ENCODE measurements around the gene MSH3.

The MSH3 gene

DNA sequence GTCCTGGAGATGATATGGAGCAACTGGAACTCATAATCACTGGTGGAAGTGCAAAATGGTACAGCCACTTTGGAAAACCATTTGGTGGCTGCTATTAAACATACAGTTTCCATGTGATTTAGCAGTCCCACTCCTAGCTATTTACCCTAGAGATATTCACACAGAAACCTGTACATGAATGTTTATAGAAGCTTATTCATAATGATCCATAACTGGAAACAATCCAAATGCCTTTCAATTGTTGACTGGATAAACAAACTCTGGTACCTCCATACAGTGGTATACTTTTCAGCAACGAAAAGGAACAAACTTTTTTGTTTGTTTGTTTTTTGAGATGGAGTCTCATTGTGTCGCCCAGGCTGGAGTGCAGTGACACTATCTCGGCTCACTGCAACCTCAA lies 258.0 kb downstream of the MSH3 start:
- H3K9me3 Mint-ChIP-seq = no peaks in the 10 kb centered on the region
- H3K36me3 Mint-ChIP-seq (ENCODE audit: low read depth) = no peaks in the 10 kb centered on the region
- no peaks in the 10 kb centered on the region for H3K4me1 Mint-ChIP-seq (ENCODE audit: low read depth)
- H3K27me3 Mint-ChIP-seq = no peaks in the 10 kb centered on the region
- no peak overlapping the region for H3K27ac Mint-ChIP-seq
- no peak overlapping the region for H3K4me3 Mint-ChIP-seq

DNA sequence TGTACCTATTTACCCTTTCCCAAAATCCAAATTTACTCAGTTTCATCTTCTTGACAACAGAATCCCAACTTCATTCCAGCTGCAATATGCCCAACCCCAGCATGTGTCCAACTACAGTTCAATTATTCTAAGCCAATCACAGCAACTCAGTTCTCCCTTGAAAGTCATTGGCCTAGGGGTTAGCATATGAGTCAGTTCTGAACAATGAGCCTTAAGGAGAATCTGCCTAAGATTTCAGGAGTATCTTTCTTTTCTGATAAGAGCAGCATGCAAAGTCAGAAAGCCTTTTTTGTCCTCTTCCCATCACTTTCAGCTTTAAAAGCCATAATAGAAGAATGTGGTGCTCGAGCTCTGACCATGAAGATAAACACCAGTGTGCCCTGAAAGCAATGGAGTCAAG lies 261.3 kb downstream of the MSH3 start:
- no peaks in the 10 kb centered on the region for H3K4me1 Mint-ChIP-seq (ENCODE audit: low read depth)
- H3K27me3 Mint-ChIP-seq = no peaks in the 10 kb centered on the region
- H3K36me3 Mint-ChIP-seq (ENCODE audit: low read depth) = no peaks in the 10 kb centered on the region
- H3K27ac Mint-ChIP-seq = no peak overlapping the region
- no peaks in the 10 kb centered on the region for H3K9me3 Mint-ChIP-seq
- no peak overlapping the region for H3K4me3 Mint-ChIP-seq

DNA sequence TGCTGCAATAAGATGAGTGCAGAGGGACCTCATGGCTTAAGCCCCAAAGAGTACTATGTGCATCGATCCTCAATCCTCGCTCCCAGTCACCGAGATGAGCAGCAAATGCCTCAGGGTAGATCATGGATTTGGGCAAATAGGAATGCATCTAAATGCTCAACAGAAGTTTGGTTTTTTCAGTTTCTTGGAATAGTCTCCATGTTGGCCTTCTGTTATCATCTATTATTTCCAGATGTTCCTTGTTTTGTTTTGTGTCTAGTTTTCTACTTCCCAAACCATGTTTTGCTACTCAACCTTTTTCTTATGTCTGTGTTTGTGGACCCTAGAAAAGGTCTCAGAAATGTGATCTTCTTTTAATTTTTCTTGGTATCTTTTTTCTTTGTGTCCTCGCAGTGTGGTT lies 262.2 kb downstream of the MSH3 start:
- Mint-ChIP-seq H3K4me3 (no peak overlapping the region), H3K9me3 (no peaks in the 10 kb centered on the region), H3K36me3 (ENCODE audit: low read depth) (no peaks in the 10 kb centered on the region), H3K4me1 (ENCODE audit: low read depth) (no peaks in the 10 kb centered on the region), H3K27me3 (no peaks in the 10 kb centered on the region), H3K27ac (no peak overlapping the region)

DNA sequence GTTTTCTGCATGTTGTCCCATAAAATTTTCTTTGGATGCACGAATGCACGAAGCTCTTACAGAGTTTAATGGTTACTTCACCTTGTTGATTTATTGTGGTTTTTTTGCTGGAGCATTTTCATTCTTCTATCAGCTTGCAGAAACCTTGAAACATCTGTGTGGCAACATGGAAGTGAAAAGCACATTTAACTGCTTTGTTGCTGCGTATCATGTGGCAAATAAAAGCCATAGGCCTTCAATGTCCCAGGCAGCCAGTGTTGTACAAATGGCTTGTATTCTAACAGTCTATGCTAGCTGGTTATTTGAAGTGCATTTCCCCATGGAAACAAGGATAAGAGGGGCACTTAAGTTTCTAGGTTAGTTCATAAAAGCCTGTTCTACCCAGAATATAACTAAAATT lies 263.2 kb downstream of the MSH3 start:
- Mint-ChIP-seq H3K9me3 (no peaks in the 10 kb centered on the region), H3K4me1 (ENCODE audit: low read depth) (no peaks in the 10 kb centered on the region), H3K27ac (no peak overlapping the region)

DNA sequence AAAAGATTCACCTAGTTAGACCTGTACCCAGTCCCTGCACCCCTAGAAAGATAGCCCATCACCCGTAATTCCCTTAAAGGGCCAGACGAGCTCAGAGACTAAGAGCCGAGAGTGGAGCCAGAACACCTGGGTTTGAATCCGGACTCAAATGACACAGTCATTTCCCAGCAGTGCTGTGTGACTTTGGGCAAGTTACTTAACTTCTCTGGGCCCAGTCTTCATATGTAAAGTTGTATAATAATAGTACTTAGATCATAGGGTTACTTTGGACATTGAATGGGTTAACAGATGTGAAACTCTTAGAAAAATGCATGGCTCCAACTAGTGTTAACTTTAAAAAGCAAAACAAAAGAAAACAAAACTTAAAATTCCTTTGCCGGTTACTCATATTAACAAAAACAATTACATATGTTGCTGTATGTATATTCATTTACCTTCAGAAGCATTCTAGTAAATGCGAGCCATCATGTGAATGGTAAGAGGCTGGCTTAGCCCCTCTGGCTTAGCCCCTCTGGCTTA lies 265.3 kb downstream of the MSH3 start:
- Mint-ChIP-seq H3K4me1 (ENCODE audit: low read depth) (no peaks in the 10 kb centered on the region), H3K27ac (no peak overlapping the region), H3K27me3 (no peaks in the 10 kb centered on the region), H3K4me3 (no peak overlapping the region), H3K36me3 (ENCODE audit: low read depth) (no peaks in the 10 kb centered on the region), H3K9me3 (no peaks in the 10 kb centered on the region)

More for the DNA sequence above, 263.2 kb downstream of the MSH3 start:
- Mint-ChIP-seq H3K27me3 (no peaks in the 10 kb centered on the region), H3K36me3 (ENCODE audit: low read depth) (no peaks in the 10 kb centered on the region), H3K4me3 (no peak overlapping the region)

DNA sequence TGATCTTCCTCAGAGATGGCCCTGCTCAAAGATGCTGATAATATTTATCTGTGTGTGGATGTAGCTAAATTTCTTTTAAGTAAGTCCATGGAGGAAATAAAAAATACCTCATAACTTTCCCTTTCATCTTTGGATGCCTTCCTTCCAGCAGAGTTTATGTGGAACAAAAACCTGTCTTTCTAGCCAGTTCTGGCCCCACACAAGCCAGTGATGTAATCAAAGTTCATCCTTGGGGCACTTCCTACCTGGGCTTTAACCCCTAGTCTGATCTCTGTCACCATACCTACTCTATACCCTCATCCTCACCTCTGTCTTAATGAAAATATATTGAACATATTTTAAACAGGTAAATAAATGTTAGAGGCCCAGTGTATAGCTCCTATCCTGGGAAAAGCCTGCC lies 265.9 kb downstream of the MSH3 start:
- Mint-ChIP-seq H3K9me3 (no peaks in the 10 kb centered on the region), H3K4me1 (ENCODE audit: low read depth) (no peaks in the 10 kb centered on the region), H3K27ac (no peak overlapping the region), H3K36me3 (ENCODE audit: low read depth) (no peaks in the 10 kb centered on the region), H3K4me3 (no peak overlapping the region), H3K27me3 (no peaks in the 10 kb centered on the region)

DNA sequence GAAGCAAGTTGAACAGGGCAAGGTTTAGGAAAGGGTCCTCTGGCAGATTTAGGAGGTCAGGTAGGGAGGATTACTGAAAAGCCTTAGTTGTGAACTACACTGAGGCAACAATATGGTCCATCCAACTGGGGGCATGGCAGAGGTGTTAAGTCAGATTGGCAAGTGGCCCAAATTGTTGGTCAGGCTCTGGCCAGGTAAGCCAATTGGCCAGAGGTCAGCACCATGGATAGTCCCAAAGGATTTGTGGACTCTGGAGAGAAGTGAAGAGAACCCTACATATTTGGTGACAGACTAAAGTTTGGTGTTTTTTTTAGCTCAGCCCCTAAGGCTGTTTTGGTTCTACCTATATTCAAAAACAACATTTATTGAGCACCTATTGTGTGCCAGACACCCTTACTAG lies 266.6 kb downstream of the MSH3 start:
- no peak overlapping the region for H3K4me3 Mint-ChIP-seq

DNA sequence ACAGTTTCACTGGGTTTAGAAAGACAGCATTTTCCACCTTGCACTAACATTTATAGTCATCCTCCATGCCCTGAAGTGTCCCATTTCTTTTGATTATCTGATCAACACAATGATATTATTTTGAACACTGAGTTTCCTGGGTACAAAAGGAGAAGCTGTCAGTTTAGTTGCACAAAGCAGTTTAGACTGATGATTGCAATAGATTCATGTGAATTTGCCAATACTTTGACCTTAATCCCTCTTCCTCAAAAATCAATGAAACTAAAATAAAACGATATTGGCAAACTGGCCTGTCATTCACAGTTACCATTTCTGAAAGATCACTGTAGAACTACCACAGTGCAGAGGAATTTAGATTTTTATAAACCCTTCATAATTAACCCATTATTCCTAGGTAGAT lies 271.5 kb downstream of the MSH3 start:
- Mint-ChIP-seq H3K4me3 (no peak overlapping the region), H3K27me3 (no peaks in the 10 kb centered on the region), H3K36me3 (ENCODE audit: low read depth) (no peaks in the 10 kb centered on the region), H3K4me1 (ENCODE audit: low read depth) (peaks cover 17% of the 10 kb centered on the region), H3K27ac (no peak overlapping the region), H3K9me3 (no peaks in the 10 kb centered on the region)

More for the DNA sequence above, 266.6 kb downstream of the MSH3 start:
- no peaks in the 10 kb centered on the region for H3K27me3 Mint-ChIP-seq
- peaks cover 5% of the 10 kb centered on the region for H3K4me1 Mint-ChIP-seq (ENCODE audit: low read depth)
- no peaks in the 10 kb centered on the region for H3K36me3 Mint-ChIP-seq (ENCODE audit: low read depth)
- no peak overlapping the region for H3K27ac Mint-ChIP-seq
- H3K9me3 Mint-ChIP-seq = no peaks in the 10 kb centered on the region

All from stimulated activated naive CD8-positive, alpha-beta T cell treated with anti-CD3 and anti-CD28 coated beads, Interleukin-15, Interleukin-2, amounts not matched to agents 100 ng/mL and 50 ng/mL, for 24 hours (primary cell).